ENCODE data around the gene GRM8.

DNA sequence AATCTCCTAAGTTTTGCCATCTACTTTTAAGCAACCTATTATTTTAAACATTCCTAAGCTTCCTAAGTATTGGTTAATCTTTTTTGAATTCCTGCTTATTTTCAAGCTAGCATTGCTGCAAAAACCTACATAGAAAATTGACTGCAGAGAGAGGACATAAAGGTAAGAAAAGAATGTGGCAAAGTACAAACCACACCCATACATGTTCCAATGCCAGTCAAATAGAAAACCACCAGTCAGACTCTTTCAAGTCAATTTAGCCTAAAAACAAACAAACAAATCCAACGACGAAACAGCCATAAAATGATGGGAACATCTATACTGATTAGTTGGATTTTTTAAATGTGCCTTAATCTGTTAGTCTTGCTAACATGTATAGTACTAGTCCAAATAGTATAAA, 804.8 kb downstream of the GRM8 start:
- TF ChIP-seq, protein P1, sequence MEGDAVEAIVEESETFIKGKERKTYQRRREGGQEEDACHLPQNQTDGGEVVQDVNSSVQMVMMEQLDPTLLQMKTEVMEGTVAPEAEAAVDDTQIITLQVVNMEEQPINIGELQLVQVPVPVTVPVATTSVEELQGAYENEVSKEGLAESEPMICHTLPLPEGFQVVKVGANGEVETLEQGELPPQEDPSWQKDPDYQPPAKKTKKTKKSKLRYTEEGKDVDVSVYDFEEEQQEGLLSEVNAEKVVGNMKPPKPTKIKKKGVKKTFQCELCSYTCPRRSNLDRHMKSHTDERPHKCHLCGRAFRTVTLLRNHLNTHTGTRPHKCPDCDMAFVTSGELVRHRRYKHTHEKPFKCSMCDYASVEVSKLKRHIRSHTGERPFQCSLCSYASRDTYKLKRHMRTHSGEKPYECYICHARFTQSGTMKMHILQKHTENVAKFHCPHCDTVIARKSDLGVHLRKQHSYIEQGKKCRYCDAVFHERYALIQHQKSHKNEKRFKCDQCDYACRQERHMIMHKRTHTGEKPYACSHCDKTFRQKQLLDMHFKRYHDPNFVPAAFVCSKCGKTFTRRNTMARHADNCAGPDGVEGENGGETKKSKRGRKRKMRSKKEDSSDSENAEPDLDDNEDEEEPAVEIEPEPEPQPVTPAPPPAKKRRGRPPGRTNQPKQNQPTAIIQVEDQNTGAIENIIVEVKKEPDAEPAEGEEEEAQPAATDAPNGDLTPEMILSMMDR (IDR thresholded peaks at IDR 0.05), result no peak
- TF ChIP-seq POLR2AphosphoS5 (IDR thresholded peaks at IDR 0.05; ENCODE audit: low read depth, low read length), result no peak
